HG02759 (cell line): ENCODE results near the gene SP7.
"Not testable (repeated sequence)": the region's sequence is repeated elsewhere in the genome, so short reads cannot be mapped to it uniquely, and the experiment has no call there.

Experiments used
- ATAC-seq: cut with Tn5 transposase; IDR thresholded peaks from one replicate; pipeline ENCODE4 v1.9.1; 2021; ENCODE audit warnings: mild to moderate bottlenecking, moderate library complexity; ENCODE audit not compliant: unreplicated experiment

SP7 gene

GRCh38 chr12:53324113-53324778, 11.9 kb downstream of the SP7 start:
- peak; percentile 25 for ATAC-seq

- no peak for ATAC-seq
Observed at GRCh38 chr12:53320352-53321195, 15.6 kb downstream of the SP7 start.

GRCh38 chr12:53313996-53314395, 22.2 kb downstream of the SP7 start:
- no peak for ATAC-seq

GRCh38 chr12:53308276-53308675, 27.9 kb downstream of the SP7 start:
- no peak for ATAC-seq

- no peak for ATAC-seq
Observed at GRCh38 chr12:53306826-53307225, 29.3 kb downstream of the SP7 start.

- ATAC-seq, result no peak
Observed at GRCh38 chr12:53302903-53303302, 33.3 kb downstream of the SP7 start.

- ATAC-seq, result no peak
Observed at GRCh38 chr12:53300187-53300586, 36.0 kb downstream of the SP7 start.

- peak; percentile 78 for ATAC-seq
Observed at GRCh38 chr12:53299454-53300180, 36.5 kb downstream of the SP7 start, which contains the start of gene MYG1. TSS of gene MYG1 (plus strand) at chr12:53299695. CDS start at chr12:53299738, 43 bp downstream.

GRCh38 chr12:53299101-53299453, 37.1 kb downstream of the SP7 start:
- ATAC-seq, result no peak

GRCh38 chr12:53298164-53298563, 38.0 kb downstream of the SP7 start:
- no peak for ATAC-seq

GRCh38 chr12:53297106-53297505, 39.0 kb downstream of the SP7 start:
- not testable (repeated sequence) for ATAC-seq

DNA sequence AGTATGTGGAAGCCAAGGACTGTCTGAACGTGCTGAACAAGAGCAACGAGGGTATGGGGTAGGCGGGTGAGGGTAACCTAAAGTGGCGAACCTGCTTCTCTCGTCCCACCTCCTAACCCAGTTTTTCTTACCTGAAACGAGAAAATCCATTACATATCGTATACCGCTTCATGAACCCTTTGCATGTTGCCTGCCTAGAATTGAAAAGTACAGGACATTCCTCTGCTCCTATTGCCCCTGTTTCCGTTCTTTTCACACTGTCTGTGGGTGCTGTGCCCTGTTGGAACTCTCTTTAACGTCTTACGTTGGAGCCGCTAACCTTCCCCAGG, 40.3 kb downstream of the SP7 start:
- no peak for ATAC-seq

GRCh38 chr12:53295070-53295890, 40.9 kb downstream of the SP7 start, which contains the start of gene PFDN5:
TSS of gene PFDN5 (plus strand) at chr12:53295542. CDS start at chr12:53295568, 26 bp downstream.
- ATAC-seq, result peak; percentile 90

- ATAC-seq, result no peak
Observed at GRCh38 chr12:53292426-53292825, 43.7 kb downstream of the SP7 start.

- ATAC-seq, result no peak
Observed at GRCh38 chr12:53290661-53291060, 45.5 kb downstream of the SP7 start.

DNA sequence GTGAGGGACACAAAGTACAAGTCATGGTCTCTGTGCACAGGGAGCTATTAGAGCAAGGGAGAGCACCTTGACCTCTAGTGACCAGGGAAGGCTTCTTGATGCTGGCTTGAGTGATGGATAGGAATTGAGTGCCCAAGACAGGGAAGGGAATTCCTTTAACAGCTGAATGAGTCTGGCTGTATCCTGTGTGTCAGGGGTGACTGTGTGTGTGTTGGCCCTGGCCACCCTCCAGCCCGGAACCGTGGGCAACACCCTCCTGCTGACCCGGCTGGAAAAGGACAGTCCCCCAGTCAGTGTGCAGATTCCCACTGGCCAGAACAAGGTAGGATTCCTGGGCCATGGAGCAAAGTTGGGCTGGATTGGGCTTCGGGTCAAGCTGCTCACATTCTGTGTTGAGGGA, 46.3 kb downstream of the SP7 start:
- ATAC-seq, result no peak

DNA sequence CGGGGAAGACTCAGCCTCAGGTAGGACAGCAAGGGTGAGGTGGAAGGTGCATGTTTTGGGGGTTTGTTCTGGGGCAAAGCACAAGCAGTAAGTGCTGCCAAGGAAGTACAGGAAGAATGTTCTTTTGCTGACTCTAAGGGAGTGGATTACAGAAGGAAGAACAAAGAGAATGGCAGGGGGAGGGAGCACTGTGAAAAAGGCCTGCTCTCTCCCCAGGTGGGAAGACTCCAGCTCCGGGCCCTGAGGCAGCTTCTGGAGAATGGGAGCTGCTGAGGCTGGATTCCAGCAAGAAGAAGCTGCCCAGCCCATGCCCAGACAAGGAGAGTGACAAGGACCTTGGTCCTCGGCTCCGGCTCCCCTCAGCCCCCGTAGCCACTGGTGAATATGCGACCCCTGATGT, 47.8 kb downstream of the SP7 start:
- ATAC-seq, result no peak

- no peak for ATAC-seq
Observed at GRCh38 chr12:53287741-53288216, 48.4 kb downstream of the SP7 start.

GRCh38 chr12:53286448-53286847, 49.7 kb downstream of the SP7 start:
- no peak for ATAC-seq

DNA sequence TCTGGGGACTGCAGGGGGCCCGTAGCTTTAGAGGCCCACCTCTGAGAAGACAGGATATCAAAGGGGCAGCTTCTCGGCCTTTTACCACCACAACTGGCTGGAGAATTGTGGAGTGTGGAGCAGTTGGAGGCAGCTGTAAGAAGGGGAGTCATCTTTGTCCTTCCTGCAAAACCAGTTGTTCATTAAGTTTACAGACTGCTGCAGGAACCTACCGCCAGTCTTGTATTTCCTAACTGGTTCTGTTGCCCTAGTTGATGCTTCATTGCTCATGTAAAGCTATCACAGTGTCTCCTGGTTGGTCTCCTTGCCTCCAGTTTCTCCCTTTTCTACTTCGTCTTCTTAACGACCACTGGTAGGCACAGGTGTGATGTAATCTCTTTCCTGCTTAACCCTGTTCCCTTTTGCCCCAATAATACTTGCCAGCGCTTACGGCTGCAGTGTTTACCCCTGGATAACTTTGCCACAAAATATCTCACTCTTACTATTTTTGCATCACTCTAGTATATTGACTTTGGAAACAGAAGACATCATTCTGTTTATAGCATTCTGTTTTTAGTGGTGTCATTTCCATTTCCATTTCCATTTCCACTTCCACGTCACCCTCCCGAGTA, 56.2 kb downstream of the SP7 start:
- ATAC-seq, result no peak
